GM21717 (cell line): Measurements from ENCODE around the gene SNX20.

Source experiments
- ATAC-seq: cut with Tn5 transposase; IDR thresholded peaks from one replicate; pipeline ENCODE4 v1.9.1; 2021; ENCODE audit warnings: mild to moderate bottlenecking, moderate library complexity; ENCODE audit not compliant: unreplicated experiment

The SNX20 gene

GRCh38 chr16:50664270-50664669 is 16.8 kb downstream of the SNX20 start:
- no peak for ATAC-seq

GRCh38 chr16:50662306-50662940 is 18.7 kb downstream of the SNX20 start:
- ATAC-seq: no peak

- ATAC-seq: no peak
These were observed 21.3 kb downstream of the SNX20 start for GRCh38 chr16:50659806-50660205.

DNA sequence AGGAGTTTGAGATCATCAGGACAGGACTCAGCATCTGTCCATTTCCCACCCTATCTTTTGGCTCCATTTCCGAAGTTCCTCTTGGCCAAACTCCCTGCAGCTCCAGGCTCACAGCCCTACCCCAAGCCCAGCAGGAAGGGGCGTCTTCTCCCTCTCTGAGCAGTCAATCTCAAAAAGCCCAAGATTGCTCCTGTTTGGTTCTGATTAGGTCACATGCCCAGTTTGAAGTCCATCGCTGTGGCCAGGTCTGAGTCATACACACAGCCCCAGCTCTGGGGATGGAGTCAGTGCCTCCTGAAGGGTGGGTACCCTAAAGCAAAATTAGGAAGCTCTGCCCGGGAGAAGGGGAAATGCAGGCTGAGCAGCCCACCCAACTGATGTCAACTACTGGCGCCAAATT is 23.9 kb downstream of the SNX20 start:
- no peak for ATAC-seq

- no peak for ATAC-seq
These were observed 25.5 kb downstream of the SNX20 start for GRCh38 chr16:50655558-50656055.

DNA sequence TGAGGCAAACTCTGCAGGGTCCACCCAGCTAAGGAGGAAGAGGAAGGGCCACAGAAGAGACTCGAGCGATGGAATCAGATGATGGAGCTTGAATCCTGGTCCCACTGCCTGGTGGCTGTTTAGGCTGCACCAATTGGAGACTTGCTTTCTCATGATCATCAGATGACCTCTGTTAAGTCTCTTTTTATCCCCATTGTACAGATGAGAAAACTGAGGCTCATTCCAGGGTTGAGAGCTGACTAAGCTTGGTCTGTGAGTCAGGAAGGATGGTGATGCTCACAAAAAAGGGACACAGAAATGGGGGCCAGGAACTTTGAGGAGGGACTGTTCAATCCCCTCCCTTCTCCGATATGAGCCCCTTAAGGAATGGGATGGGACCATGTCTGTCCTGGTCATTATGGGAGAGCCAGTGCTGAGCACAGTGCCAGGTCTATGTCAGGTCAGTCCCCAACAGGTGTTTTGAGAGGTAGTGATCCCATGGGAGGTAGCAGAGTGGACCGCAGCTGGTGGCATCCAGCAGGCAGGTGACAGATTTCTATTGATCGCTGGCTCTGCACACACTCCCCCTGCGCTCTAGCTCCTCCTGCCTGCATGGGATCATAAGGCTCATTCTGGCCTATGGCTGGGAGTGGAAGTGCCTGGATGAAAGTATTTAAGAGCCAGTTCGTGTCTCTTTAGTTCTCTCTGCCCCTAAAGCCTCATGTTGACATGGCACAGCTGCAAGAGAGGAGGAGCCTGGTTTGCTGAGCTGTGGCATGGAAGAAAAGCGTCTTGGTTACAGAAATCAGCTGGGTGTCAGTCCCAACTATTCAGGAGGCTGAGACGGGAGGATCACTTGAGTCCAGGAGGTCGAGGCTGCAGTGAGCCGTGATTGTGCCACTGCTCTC is 27.2 kb downstream of the SNX20 start:
- no peak for ATAC-seq

DNA sequence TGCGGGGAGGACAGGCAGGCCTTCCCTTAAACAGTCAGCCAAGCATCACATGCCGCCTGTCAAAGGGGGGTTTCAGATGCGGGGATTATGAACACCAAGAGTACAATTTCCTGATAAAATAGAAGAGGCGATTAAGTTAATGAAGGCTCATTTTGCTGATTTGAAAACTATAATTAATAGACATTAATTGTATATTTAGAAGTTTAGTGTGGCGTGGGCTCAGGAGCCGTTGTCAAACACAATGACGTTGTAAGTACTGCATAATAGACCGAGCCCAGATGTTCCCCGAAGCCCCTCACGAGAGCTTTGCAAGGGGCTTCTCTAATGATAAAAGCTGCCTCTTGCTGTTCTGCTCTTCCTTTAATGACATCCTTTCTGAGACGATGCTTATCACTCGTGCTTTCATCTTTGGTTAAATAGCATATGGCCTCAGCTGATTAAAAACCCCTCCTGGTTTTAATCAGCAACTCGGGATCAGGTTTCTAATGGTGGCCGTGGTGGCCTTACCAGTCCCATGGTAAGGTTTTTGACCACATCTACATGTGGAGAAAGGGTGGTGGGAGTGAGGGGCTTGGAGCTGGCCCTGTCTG is 28.2 kb downstream of the SNX20 start:
- ATAC-seq: no peak

- no peak for ATAC-seq
These were observed 29.2 kb downstream of the SNX20 start for GRCh38 chr16:50651835-50652438.

DNA sequence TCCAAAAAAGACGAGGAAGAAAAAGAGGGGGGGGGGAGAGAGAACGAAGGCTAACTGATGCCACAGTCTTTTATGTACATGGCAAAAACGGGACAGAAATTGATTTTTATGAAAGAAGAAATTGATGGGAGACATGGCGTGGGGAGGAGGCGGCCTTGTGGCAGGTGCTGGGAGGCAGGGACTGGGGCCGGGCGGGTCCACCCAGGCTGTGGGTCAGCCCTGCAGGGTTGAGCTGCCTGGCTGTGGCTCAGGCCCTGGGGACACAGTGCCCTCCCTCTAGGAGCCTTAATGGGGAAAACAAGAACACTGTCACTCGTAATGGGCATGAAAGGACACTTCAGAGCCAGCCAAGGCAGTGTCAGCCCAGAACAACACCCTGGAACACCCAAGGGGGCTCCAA is 34.8 kb downstream of the SNX20 start:
- no peak for ATAC-seq

- no peak for ATAC-seq
These were observed 35.4 kb downstream of the SNX20 start for GRCh38 chr16:50645563-50646220.

GRCh38 chr16:50644729-50645128 is 36.4 kb downstream of the SNX20 start:
- no peak for ATAC-seq

DNA sequence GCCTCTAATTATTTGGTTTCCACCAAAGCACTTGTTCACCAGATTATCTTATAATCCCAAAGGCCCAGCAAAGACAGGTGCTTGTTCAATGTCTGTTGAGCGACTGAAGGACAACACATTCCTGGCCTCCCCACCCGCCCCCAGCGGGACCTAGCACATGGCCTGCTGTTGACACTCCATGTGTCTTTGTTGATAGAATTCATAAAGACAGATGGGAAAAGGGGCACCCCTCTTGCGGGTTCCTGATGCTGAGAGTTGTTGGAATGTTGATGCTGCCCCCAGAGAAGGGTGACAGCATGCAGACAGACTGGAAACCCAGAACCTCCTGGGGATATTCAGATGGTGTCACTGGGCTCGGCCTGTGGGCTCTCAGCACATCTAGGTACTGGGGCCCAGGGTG is 36.9 kb downstream of the SNX20 start:
- ATAC-seq: no peak

- no peak for ATAC-seq
These were observed 37.9 kb downstream of the SNX20 start for GRCh38 chr16:50643192-50643591.

- ATAC-seq: no peak
These were observed 38.8 kb downstream of the SNX20 start for GRCh38 chr16:50642349-50642748.

- no peak for ATAC-seq
These were observed 39.3 kb downstream of the SNX20 start for GRCh38 chr16:50641818-50642187.

GRCh38 chr16:50640919-50641817 is 39.9 kb downstream of the SNX20 start:
- no peak for ATAC-seq

- no peak for ATAC-seq
These were observed 40.7 kb downstream of the SNX20 start for GRCh38 chr16:50640391-50640790.

GRCh38 chr16:50638816-50639670 is 42.1 kb downstream of the SNX20 start:
- no peak for ATAC-seq
